IMR-90 (cell line): Measurements from ENCODE around the gene KLC4. TPM values are rescaled to one million over a fixed set of nuclear protein-coding genes. Genes with fewer than 3 reads are reported as not detected.

ENCODE experiments used
- ATAC-seq: fragments of 200-7000 bp; cut with Tn5 transposase; 2 replicates; pipeline ENCODE4 v1.9.1; 2020; ENCODE audit warnings: low read depth, mild to moderate bottlenecking, moderate library complexity
- BruUV-seq: library from RNA; stranded (reverse); fragments of 400-500 nt; replicated peaks from 2 replicates; lab custom pipeline; 2021; lab: Mats Ljungman, UMichigan
- CTCF ChIA-PET: fragments of 300-600 bp; formaldehyde crosslinking; extraction: SDS; loops from one replicate; lab custom pipeline; 2021; ENCODE audit warnings: antibody characterized with exemption; lab: Yijun Ruan, JAX
- POLR2A ChIA-PET: fragments of 300-600 bp; sonication (Branson Sonifier 250); formaldehyde crosslinking; loops from one replicate; lab custom pipeline; 2022; ENCODE audit warnings: antibody characterized with exemption; ENCODE audit not compliant: unreplicated experiment; lab: Charles Lee
- DNase-seq: peaks from one replicate; pipeline ENCODE4 v3.0.0; 2013
- H2AFZ ChIP-seq: replicated peaks from 2 replicates; pipeline ENCODE3; 2013; ENCODE audit warnings: low read length, mild to moderate bottlenecking; ENCODE audit not compliant: poor library complexity
- H2AK5ac ChIP-seq: 2 replicates; pipeline ENCODE4 v1.6.1; 2013; ENCODE audit warnings: low read depth, low read length, inconsistent platforms
- H2AK9ac ChIP-seq: replicated peaks from 2 replicates; pipeline ENCODE3; 2013; ENCODE audit warnings: mild to moderate bottlenecking, low read depth, low read length, moderate library complexity; ENCODE audit not compliant: poor library complexity
- H2BK120ac ChIP-seq: 2 replicates; pipeline ENCODE4 v1.6.1; 2013; ENCODE audit warnings: low read depth, low read length, inconsistent platforms
- H2BK15ac ChIP-seq: 3 replicates; pipeline ENCODE4 v1.6.1; 2013; ENCODE audit warnings: low read depth, low read length, inconsistent platforms
- H2BK20ac ChIP-seq: 2 replicates; pipeline ENCODE4 v1.6.1; 2013; ENCODE audit warnings: low read depth, mild to moderate bottlenecking, inconsistent platforms, low read length, moderate library complexity
- H2BK5ac ChIP-seq: 2 replicates; pipeline ENCODE4 v1.6.1; 2013; ENCODE audit warnings: mild to moderate bottlenecking, low read depth, low read length, inconsistent platforms; ENCODE audit not compliant: poor library complexity, severe bottlenecking
- H3K14ac ChIP-seq: replicated peaks from 2 replicates; pipeline ENCODE4 v1.6.1; 2013; ENCODE audit warnings: low read depth, low read length, inconsistent platforms
- H3K18ac ChIP-seq: 2 replicates; pipeline ENCODE4 v1.6.1; 2013; ENCODE audit warnings: low read depth, low read length, control low read depth
- H3K23ac ChIP-seq: 2 replicates; pipeline ENCODE4 v1.6.1; 2013; ENCODE audit warnings: low read depth, low read length, inconsistent platforms
- H3K27ac ChIP-seq: 2 replicates; pipeline ENCODE4 v1.5.1; 2013; ENCODE audit warnings: mild to moderate bottlenecking, control low read depth, low read length; ENCODE audit not compliant: insufficient read depth
- H3K27me3 ChIP-seq: 2 replicates; pipeline ENCODE4 v1.6.1; 2013; ENCODE audit warnings: low read length; ENCODE audit not compliant: control insufficient read depth, insufficient read depth
- H3K36me3 ChIP-seq: 2 replicates; pipeline ENCODE4 v1.6.1; 2013; ENCODE audit warnings: low read length, mixed read lengths; ENCODE audit not compliant: control insufficient read depth, insufficient read depth
- H3K4ac ChIP-seq: 2 replicates; pipeline ENCODE4 v1.6.1; 2013; ENCODE audit warnings: low read depth, low read length, inconsistent platforms
- H3K4me1 ChIP-seq: 2 replicates; pipeline ENCODE4 v1.6.1; 2013; ENCODE audit warnings: low read length, mixed read lengths; ENCODE audit not compliant: control insufficient read depth, insufficient read depth
- H3K4me2 ChIP-seq: 2 replicates; pipeline ENCODE4 v1.6.1; 2013; ENCODE audit warnings: low read depth, mild to moderate bottlenecking, control low read depth, low read length, moderate library complexity
- H3K4me3 ChIP-seq: 2 replicates; pipeline ENCODE4 v1.5.1; 2013; ENCODE audit warnings: low read depth, mild to moderate bottlenecking, control low read depth, low read length, moderate library complexity; ENCODE audit not compliant: insufficient read depth
- H3K56ac ChIP-seq: 2 replicates; pipeline ENCODE4 v1.6.1; 2013; ENCODE audit warnings: low read length, inconsistent platforms; ENCODE audit not compliant: insufficient read depth; ENCODE audit errors: extremely low read depth
- H3K79me1 ChIP-seq, 2 experiments: 2 replicates each; pipeline ENCODE4 v1.6.1; 2013; ENCODE audit warnings: low read length in 2 of 2, inconsistent platforms in 1 of 2, low read depth in 1 of 2
- H3K9ac ChIP-seq: 2 replicates; pipeline ENCODE4 v1.6.1; 2013; ENCODE audit warnings: low read depth, low read length, control low read depth
- H3K9me1 ChIP-seq: 2 replicates; pipeline ENCODE4 v1.6.1; 2013; ENCODE audit warnings: low read length, inconsistent platforms; ENCODE audit not compliant: insufficient read depth
- H3K9me3 ChIP-seq: 2 replicates; pipeline ENCODE4 v1.6.1; 2013; ENCODE audit warnings: low read length; ENCODE audit not compliant: control insufficient read depth, insufficient read depth
- H4K20me1 ChIP-seq: 2 replicates; pipeline ENCODE4 v1.6.1; 2013; ENCODE audit warnings: low read length, inconsistent platforms; ENCODE audit not compliant: insufficient read depth
- H4K5ac ChIP-seq: 2 replicates; pipeline ENCODE4 v1.6.1; 2013; ENCODE audit warnings: mild to moderate bottlenecking, low read depth, low read length, control low read depth
- H4K8ac ChIP-seq, 2 experiments: 2 replicates each; pipeline ENCODE4 v1.6.1; 2013; ENCODE audit warnings: low read depth in 2 of 2, low read length in 2 of 2, control low read depth in 1 of 2, inconsistent platforms in 1 of 2
- H4K91ac ChIP-seq: 2 replicates; pipeline ENCODE4 v1.6.1; 2013; ENCODE audit warnings: low read depth, low read length, inconsistent platforms; ENCODE audit not compliant: insufficient read depth
- BHLHE40 ChIP-seq: fragments of 150-350 bp; IDR thresholded peaks from 2 replicates; pipeline ENCODE4 v1.6.1; 2016; ENCODE audit warnings: mild to moderate bottlenecking, low read depth, low read length
- CHD1 ChIP-seq: IDR thresholded peaks from 2 replicates; pipeline ENCODE4 v1.6.1; 2012; ENCODE audit warnings: low read depth, low read length, improper control_type of control experiment
- ELK1 ChIP-seq: fragments of 150-350 bp; IDR thresholded peaks from 2 replicates; pipeline ENCODE4 v1.6.1; 2016; ENCODE audit warnings: low read depth, mild to moderate bottlenecking, low read length, moderate library complexity, borderline replicate concordance
- RAD21 ChIP-seq: IDR thresholded peaks from 2 replicates; pipeline ENCODE4 v1.6.1; 2012; ENCODE audit warnings: low read length, improper control_type of control experiment
- RCOR1 ChIP-seq: IDR thresholded peaks from 2 replicates; pipeline ENCODE4 v1.6.1; 2012; ENCODE audit warnings: mild to moderate bottlenecking, low read length, improper control_type of control experiment; ENCODE audit not compliant: insufficient replicate concordance
- RFX5 ChIP-seq: IDR thresholded peaks from 2 replicates; pipeline ENCODE4 v1.8.0; 2012; ENCODE audit warnings: low read depth, mild to moderate bottlenecking, low read length, moderate library complexity
- WGBS, 2 experiments: methylation state at CpG; one replicate each; pipeline versions ENCODE4 v1.1.5 to v1.1.7; 2013; ENCODE audit warnings: missing lambda C conversion rate in 2 of 2; ENCODE audit not compliant: insufficient read length in 1 of 2; ENCODE audit errors: extremely low coverage in 2 of 2; 5-methylcytosine and 5-hydroxymethylcytosine counted together
- dilution Hi-C: fragments of 300-500 bp; cut with HindIII; formaldehyde crosslinking; loops from one replicate; pipeline ENCODE4 v1.14.3; 2018; ENCODE audit warnings: low sequenced_read_pairs; ENCODE audit not compliant: unreplicated experiment
- in situ Hi-C: fragments of 300-500 bp; cut with MboI; formaldehyde crosslinking; loops from 3 replicates; pipeline ENCODE4 v1.14.3; 2019; ENCODE audit warnings: low sequenced_read_pairs, inconsistent platforms, mixed read lengths
- intact Hi-C: fragments of 100-400 bp; cut with micrococcal nuclease; formaldehyde crosslinking; loops from 2 replicates; pipeline ENCODE4 v1.10.0; 2022
- polyA plus RNA-seq, 3 experiments: library from polyadenylated mRNA; depleted of rRNA; stranded (reverse); fragments of >200 nt; gene quantifications; 2 replicates each; pipeline ENCODE4 v1.2.3, GENCODE V29; 2012; ENCODE audit warnings: low replicate concordance in 1 of 3
- total RNA-seq: library from RNA; depleted of rRNA; stranded (reverse); fragments of >200 nt; gene quantifications from 2 replicates; pipeline ENCODE4 v1.2.3, GENCODE V29; 2012

KLC4 gene
- total and polyA plus RNA-seq, 2 of the 4 experiments (the other 2 are of a cell fraction): 10.9 to 13.0 TPM

- Histone ChIP-seq H3K36me3 (peaks cover 57% of the 10 kb centered on the region), H4K5ac (no peak overlapping the region), H3K27me3 (no peaks in the 10 kb centered on the region), H3K79me1 (peaks cover 12 to 14% of the 10 kb centered on the region in 2 experiments; a peak in 3 of 4 replicates), H3K18ac (no peak overlapping the region), H4K91ac (no peak overlapping the region), H3K9me1 (no peaks in the 10 kb centered on the region), H3K4me3 (no peak overlapping the region), H3K56ac (no peak overlapping the region), H2AK5ac (no peak overlapping the region), H2AFZ (no peak overlapping the region), H3K4me1 (no peaks in the 10 kb centered on the region), H3K9me3 (no peaks in the 10 kb centered on the region), H3K4me2 (no peak overlapping the region), H2BK20ac (no peak overlapping the region), H3K27ac (no peak overlapping the region), H3K14ac (no peak overlapping the region), H2AK9ac (no peak overlapping the region), H2BK120ac (no peak overlapping the region), H4K20me1 (peaks cover 8% of the 10 kb centered on the region; the same call in 1 of the 2 replicates), H3K23ac (no peak overlapping the region), H3K9ac (no peak overlapping the region), H2BK15ac (no peak overlapping the region), H2BK5ac (no peak overlapping the region), H3K4ac (no peak overlapping the region), H4K8ac (no peak overlapping the region)
- DNase-seq: no peak
- ATAC-seq: no peak
- no TSS peak for BruUV-seq
- in situ Hi-C loops: no loop called here
- TF ChIP-seq RCOR1 (no peak), CHD1 (no peak), RFX5 (no peak), RAD21 (no peak), ELK1 (no peak), BHLHE40 (no peak)
- 100% methylated on average over 1 of the region's 4 CpGs; no CpG with 5 or more reads in 1 of the 2 experiments for WGBS, 2 experiments
- CTCF ChIA-PET: interaction anchor here (0.6 kb wide), 1 partner anchor 9 kb away, joined by 3 read pairs; no protein-coding TSS in a partner anchor
- POLR2A ChIA-PET: no interaction called here
- intact Hi-C loops: no loop called here
- dilution Hi-C loops: no loop called here
Observed at GRCh38 chr6:43032326-43032725, 27.1 kb upstream of the KLC4 start.
